Mucosa of descending colon (tissue), 3 donors: ENCODE results near the gene ZNF208. TPM values are rescaled to one million over a fixed set of nuclear protein-coding genes. Genes with fewer than 3 reads are reported as not detected.
A peak's percentile ranks its signal among the peaks of the same experiment; 100 is the strongest.
"Not testable (repeated sequence)": the region's sequence is repeated elsewhere in the genome, so short reads cannot be mapped to it uniquely, and the experiment has no call there.

Source experiments
- ATAC-seq: fragments of 200-7000 bp; cut with Tn5 transposase; one replicate; pipeline ENCODE4 v1.9.1; 2020; ENCODE audit warnings: mild to moderate bottlenecking, moderate library complexity
- DNase-seq, 3 donors: peaks; one replicate each; pipeline ENCODE4 v3.0.0-alpha.2; 2020
- H3K36me3 ChIP-seq: fragments of 200-600 bp; one replicate; pipeline ENCODE4 v1.8.0; 2021; ENCODE audit warnings: low read depth, mild to moderate bottlenecking
- H3K4me1 ChIP-seq: fragments of 200-600 bp; one replicate; pipeline ENCODE4 v1.8.0; 2021; ENCODE audit warnings: low read depth, mild to moderate bottlenecking
- H3K4me3 ChIP-seq: fragments of 200-600 bp; one replicate; pipeline ENCODE4 v1.8.0; 2021; ENCODE audit warnings: mild to moderate bottlenecking
- H3K9me3 ChIP-seq: fragments of 200-600 bp; one replicate; pipeline ENCODE4 v1.8.0; 2021; ENCODE audit warnings: mild to moderate bottlenecking
- intact Hi-C, 2 donors: fragments of 100-400 bp; cut with DNase I in 1 of 2; cut with micrococcal nuclease in 1 of 2; formaldehyde crosslinking; loops; one replicate each; pipeline versions ENCODE4 v1.11.0 to v1.11.1; 2022; cut with DNase I, micrococcal nuclease
- long read RNA-seq, 2 donors: library from polyadenylated mRNA; unstranded; transcript quantifications; one replicate each; pipeline ENCODE4 v2.0.0, GENCODE V29; 2019 to 2021
- total RNA-seq, 3 donors: library from RNA; stranded (reverse); fragmentation: NEBNext Ultra II Directional in 2 of 3; extraction: Animal tissue kit (Norgen Biotek cat#: 25700) in 2 of 3; gene quantifications; one replicate each; pipeline versions ENCODE4 v1.2.1 to v1.2.4, GENCODE V29; 2021 to 2023
- TF ChIP-seq, protein P1 (sequence below): fragments of 200-600 bp; IDR thresholded peaks from one replicate; pipeline ENCODE4 v1.8.0; 2022; ENCODE audit warnings: antibody characterized with exemption, mild to moderate bottlenecking
- donor health status: DM: no; HTN: no; CAD: no; lungs with moderate emphysema.
- donor health status: DM: no; HTN: no; CAD: no.
- donor health status: DM: no; HTN: yes; CAD: no.

Gene ZNF208
- total RNA-seq, result 10 to 100 TPM in 1 of 3 donors, 1 to 10 TPM in 1, under 1 TPM in 1; 0.67 to 24.8 (median 2.1) TPM
- long read RNA-seq, donor 1, partial matches to known transcripts, result 1 of 5 reads
- long read RNA-seq, donor 1, other reads (novel, unspliced or antisense), result 1 of 5 reads
- long read RNA-seq, donor 2, result 0 reads

DNA sequence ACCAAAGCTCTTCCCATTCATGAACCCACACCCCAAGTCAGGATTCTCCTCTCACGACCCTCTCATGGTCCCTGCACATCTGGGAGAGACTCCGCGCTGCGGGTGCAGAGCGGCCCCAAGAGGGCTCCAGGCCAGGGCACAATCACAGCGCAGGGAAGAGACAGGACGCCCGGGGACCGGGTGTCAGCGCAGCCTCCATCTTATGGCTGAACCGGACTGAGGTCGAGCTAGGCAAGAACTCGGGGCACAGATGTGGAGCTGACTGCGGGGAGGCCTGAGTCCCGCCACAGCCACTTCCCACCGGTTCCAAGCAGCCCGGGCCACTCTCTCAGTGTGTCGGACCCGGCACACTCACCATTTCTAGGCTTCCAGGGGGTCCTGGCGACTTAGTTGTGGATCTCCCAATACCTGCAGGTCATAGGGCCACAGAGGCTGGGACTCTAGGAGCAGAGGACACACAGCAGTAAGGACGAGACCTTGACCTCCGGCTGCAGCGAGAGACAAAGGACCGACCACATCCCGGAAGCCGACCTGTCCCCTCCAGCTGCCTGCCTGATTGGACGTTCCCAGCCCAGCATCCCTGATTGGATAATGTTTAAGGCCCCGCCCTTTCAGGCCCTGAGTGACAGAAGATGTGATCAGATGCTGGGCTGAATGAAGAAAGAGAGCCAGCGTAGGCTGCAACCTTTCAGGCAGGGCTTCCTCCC is at the start of gene ZNF208:
Gene ZNF208, minus strand, starts transcription at position 507 of the 707 bp plus-strand sequence. Its CDS starts 149 bp downstream, at position 358.
- DNase-seq, result peak in 2 of 3 donors; percentile 1 to 26
- intact Hi-C loops, H3K36me3 ChIP-seq, H3K4me1 ChIP-seq, H3K4me3 ChIP-seq, ATAC-seq: not testable (repeated sequence)
- H3K9me3 ChIP-seq, result peaks cover 73% of the 10 kb centered on the region

DNA sequence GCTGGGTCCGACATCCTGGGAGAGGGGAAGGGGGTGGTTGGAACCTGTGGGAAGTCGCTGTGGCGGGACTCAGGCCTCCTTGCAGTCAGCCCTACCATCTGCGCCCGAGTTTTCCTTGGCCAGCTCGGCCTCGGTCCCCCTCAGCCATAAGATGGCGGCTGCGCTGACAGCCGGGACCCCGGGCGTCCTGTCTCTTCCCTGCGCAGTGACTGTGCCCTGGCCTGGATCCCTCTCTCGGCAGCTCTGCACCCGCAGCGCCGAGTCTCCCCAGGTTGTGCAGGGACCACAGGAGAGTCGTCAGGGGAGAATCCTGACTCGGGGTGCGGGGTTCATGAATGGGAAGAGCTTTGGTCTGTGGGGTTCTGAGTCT is 41.9 kb upstream of the ZNF208 start:
- peak in 1 of 3 donors; percentile 2 for DNase-seq
- ATAC-seq, result peak; percentile 57
- Histone ChIP-seq H3K4me1 (no peaks in the 10 kb centered on the region), H3K4me3 (no peak overlapping the region), H3K36me3 (no peaks in the 10 kb centered on the region), H3K9me3 (peaks cover 66% of the 10 kb centered on the region)
- intact Hi-C loops, result no loop called here
- TF ChIP-seq, protein P1, sequence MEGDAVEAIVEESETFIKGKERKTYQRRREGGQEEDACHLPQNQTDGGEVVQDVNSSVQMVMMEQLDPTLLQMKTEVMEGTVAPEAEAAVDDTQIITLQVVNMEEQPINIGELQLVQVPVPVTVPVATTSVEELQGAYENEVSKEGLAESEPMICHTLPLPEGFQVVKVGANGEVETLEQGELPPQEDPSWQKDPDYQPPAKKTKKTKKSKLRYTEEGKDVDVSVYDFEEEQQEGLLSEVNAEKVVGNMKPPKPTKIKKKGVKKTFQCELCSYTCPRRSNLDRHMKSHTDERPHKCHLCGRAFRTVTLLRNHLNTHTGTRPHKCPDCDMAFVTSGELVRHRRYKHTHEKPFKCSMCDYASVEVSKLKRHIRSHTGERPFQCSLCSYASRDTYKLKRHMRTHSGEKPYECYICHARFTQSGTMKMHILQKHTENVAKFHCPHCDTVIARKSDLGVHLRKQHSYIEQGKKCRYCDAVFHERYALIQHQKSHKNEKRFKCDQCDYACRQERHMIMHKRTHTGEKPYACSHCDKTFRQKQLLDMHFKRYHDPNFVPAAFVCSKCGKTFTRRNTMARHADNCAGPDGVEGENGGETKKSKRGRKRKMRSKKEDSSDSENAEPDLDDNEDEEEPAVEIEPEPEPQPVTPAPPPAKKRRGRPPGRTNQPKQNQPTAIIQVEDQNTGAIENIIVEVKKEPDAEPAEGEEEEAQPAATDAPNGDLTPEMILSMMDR, result no peak

DNA sequence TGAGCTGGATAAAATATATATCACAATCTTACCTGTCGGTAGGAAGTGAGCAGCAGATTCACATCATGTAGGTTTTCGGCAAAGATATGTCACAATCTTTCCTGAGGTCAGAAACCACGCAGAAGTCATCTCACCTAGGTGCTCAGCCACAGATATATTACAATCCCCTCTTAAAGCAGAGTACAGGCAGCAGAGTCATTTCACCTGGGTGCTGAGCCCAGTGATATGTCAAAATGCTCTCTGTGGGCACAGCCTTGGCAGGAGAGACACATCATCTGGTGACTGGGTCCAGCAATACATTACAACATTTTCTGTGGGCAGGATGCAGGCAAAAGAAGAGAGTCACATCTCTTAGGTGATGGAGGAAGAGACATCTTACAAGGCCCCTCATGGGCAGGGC is 30.4 kb upstream of the ZNF208 start:
- intact Hi-C loops, H3K4me1 ChIP-seq, DNase-seq, H3K4me3 ChIP-seq, H3K36me3 ChIP-seq, ATAC-seq: not testable (repeated sequence)
- H3K9me3 ChIP-seq, result peaks cover 46% of the 10 kb centered on the region

DNA sequence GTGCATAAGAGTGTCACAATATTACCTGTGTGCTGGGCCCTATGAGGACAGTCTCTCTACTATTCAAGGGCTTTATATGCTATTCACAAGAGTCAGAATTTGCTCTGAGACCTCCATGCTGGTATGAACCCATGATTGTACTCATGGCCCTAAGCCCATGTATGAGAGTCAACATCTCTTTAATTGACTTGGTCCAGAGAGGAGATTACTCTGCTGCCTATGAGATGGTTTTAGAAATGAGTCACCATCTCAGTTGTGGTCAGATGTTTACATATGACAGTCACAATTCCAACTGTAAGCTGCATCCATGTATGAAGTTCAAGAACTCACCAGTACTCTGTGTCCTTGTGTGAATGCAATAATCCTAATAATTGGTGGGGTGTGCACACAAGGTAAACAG is 19.9 kb upstream of the ZNF208 start:
- no peaks in the 10 kb centered on the region for H3K36me3 ChIP-seq

DNA sequence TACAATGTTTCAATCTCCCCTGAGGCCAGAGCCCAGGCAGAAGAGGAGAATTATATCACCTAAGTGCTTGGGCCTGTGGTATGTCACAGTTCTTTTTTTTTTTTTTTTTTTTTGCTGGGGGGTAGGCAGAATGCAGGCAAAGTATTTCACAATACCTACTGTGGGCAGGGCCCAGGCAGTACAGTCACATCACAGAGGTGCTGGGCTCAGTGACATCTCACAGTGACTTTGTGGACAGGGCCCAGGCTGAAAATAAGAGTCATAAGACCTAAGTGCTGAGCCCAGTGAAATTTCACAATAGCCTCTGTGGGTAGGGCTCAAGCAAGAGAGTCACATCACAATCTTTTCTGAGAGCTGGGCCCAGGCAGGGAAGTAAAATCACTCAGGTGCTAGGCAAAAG is 15.9 kb upstream of the ZNF208 start:
- TF ChIP-seq, protein P1, result no peak
- no peak for DNase-seq
- Histone ChIP-seq H3K4me3 (no peak overlapping the region), H3K4me1 (no peaks in the 10 kb centered on the region), H3K9me3 (peaks cover 63% of the 10 kb centered on the region), H3K36me3 (no peaks in the 10 kb centered on the region)
- ATAC-seq, result no peak
- intact Hi-C loops, result no loop called here

More for the DNA sequence above, 19.9 kb upstream of the ZNF208 start:
- TF ChIP-seq, protein P1, result no peak
- no peak for DNase-seq
- ATAC-seq, result no peak
- Histone ChIP-seq H3K4me3 (no peak overlapping the region), H3K9me3 (peaks cover 50% of the 10 kb centered on the region), H3K4me1 (no peaks in the 10 kb centered on the region)
- intact Hi-C loops, result no loop called here

DNA sequence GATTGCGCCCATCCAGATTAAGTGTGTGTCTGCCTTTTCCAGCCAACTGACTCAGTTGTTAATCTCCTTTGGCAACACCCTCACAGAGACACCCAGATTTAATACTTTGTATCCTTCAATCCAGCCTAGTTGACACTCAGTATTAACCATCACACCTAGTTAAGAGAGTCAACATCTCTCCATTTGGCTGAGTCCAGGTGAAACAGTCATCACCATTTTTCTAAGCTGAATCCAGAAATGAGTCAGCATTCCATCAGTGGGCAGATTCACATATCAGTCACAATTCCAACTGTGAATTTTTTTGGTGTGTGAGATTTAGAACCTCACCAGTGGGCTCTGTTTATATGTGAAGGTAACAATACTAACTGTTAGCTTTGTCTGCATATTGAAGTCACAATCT is 14.8 kb upstream of the ZNF208 start:
- peaks cover 67% of the 10 kb centered on the region for H3K9me3 ChIP-seq
- H3K36me3 ChIP-seq, ATAC-seq, intact Hi-C loops, DNase-seq, H3K4me3 ChIP-seq, H3K4me1 ChIP-seq: not testable (repeated sequence)

DNA sequence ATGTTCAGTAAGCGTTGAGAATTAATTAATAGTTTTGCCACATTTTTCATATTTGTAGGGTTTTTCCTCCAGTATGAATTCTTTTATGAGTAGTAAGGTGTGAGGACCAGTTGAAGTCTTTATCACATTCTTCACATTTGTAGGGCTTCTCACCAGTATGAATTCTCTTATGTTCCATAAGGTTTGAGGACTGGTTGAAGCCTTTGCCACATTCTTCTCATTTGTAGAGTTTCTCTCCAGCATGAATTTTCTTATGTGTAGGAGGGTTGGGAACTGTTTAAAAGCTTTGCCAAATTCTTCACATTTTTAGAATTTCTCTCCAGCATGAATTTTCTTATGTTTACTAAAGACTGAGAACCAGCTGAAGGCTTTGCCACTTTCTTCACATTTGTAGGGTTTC is 40.3 kb downstream of the ZNF208 start:
- DNase-seq (no peak), ATAC-seq (no peak)
- intact Hi-C loops, result no loop called here
- Histone ChIP-seq H3K9me3 (peaks cover 100% of the 10 kb centered on the region), H3K36me3 (no peaks in the 10 kb centered on the region), H3K4me1 (no peaks in the 10 kb centered on the region), H3K4me3 (no peak overlapping the region)
- TF ChIP-seq, protein P1, result no peak
